OCI-LY3 (cell line): ENCODE measurements around the gene PAQR9.

Source experiments
- H2AFZ ChIP-seq: fragments of 200-600, 300-600 bp; shearing (Covaris generic); 2 replicates; pipeline ENCODE4 v1.6.0; 2014; ENCODE audit warnings: antibody characterized with exemption, low read depth, low read length
- H3K27ac ChIP-seq: fragments of 200-600, 300-600 bp; sonication (generic); 2 replicates; pipeline ENCODE4 v1.5.1; 2014; ENCODE audit warnings: mild to moderate bottlenecking, low read length, moderate library complexity, mixed read lengths
- H3K27me3 ChIP-seq: fragments of 200-600, 300-600 bp; sonication (generic); 2 replicates; pipeline ENCODE4 v1.6.1; 2014; ENCODE audit warnings: low read depth, low read length, mixed read lengths
- H3K36me3 ChIP-seq: fragments of 200-600, 300-600 bp; sonication (generic); replicated peaks from 2 replicates; pipeline ENCODE3; 2014; ENCODE audit warnings: low read depth, low read length, mixed read lengths
- H3K4me1 ChIP-seq: fragments of 300-600, 200-600 bp; sonication (generic); 2 replicates; pipeline ENCODE4 v1.6.1; 2014; ENCODE audit warnings: low read length, mixed read lengths
- H3K4me2 ChIP-seq: fragments of 200-600, 300-600 bp; sonication (generic); 2 replicates; pipeline ENCODE4 v1.6.1; 2014; ENCODE audit warnings: low read length, mixed read lengths
- H3K4me3 ChIP-seq: fragments of 300-600, 200-600 bp; sonication (generic); 2 replicates; pipeline ENCODE4 v1.5.1; 2014; ENCODE audit warnings: antibody characterized with exemption, mild to moderate bottlenecking, low read length, moderate library complexity
- H3K79me2 ChIP-seq: fragments of 300-600, 200-600 bp; shearing (Covaris generic); 2 replicates; pipeline ENCODE4 v1.6.1; 2014; ENCODE audit warnings: mild to moderate bottlenecking, low read length, mixed read lengths
- H3K9ac ChIP-seq: fragments of 300-600, 200-600 bp; shearing (Covaris generic); 2 replicates; pipeline ENCODE4 v1.6.0; 2014; ENCODE audit warnings: mild to moderate bottlenecking, low read length, moderate library complexity
- H3K9me3 ChIP-seq: fragments of 200-600, 300-600 bp; shearing (Covaris generic); 2 replicates; pipeline ENCODE4 v1.6.1; 2014; ENCODE audit warnings: low read length, mixed read lengths; ENCODE audit not compliant: insufficient read depth
- H4K20me1 ChIP-seq: fragments of 200-600, 300-600 bp; sonication (generic); 2 replicates; pipeline ENCODE4 v1.6.1; 2016; ENCODE audit warnings: low read length, mixed read lengths; ENCODE audit not compliant: insufficient read depth
- EZH2phosphoT487 ChIP-seq: fragments of 200-600 bp; shearing (Covaris generic); IDR thresholded peaks from 2 replicates; pipeline ENCODE4 v1.6.1; 2018; ENCODE audit warnings: antibody characterized with exemption, mixed run types, low read depth
- TF ChIP-seq, protein P1 (sequence below): fragments of 200-600, 300-600 bp; sonication (generic); IDR thresholded peaks from 2 replicates; pipeline ENCODE4 v1.5.1; 2014; ENCODE audit warnings: antibody characterized with exemption, low read length, low read depth

Gene PAQR9

DNA sequence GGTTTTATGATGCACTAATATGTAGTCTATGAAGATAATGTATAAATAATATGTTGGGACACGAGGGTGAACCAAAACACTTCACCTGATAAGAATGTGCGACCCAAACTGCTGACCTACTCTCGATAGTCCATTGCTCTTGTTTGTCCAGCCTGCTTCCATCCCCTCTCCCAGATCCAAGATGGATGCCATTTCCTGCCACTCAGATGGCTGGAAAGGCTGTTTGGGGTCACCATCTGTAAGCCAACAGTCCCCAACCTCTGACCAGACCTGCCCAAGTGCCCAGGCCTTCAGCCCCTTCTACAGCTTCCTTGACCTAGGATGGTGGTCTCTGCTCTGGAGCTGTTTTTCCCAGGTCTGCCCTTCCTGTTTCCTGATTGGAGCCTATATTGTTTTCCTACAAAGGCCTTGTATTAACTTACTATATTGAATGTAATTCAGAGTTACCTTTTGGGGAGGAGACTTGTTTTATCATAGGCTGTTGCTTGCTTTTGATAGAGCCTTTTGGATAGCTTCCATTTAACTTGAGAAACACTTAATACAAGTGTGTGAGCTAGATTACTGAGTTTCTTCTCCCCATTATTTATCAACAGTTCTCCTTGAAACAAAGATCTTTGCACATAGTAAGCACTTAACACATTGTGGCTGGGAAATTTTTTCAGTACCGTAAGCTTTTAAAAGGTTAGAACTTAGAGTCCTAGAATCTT is 5.0 kb upstream of the PAQR9 start:
- peaks cover 10% of the 10 kb centered on the region for H3K27me3 ChIP-seq
- no peak overlapping the region for H3K27ac ChIP-seq
- H3K9me3 ChIP-seq = no peaks in the 10 kb centered on the region
- no peaks in the 10 kb centered on the region for H3K79me2 ChIP-seq
- H3K9ac ChIP-seq = no peak overlapping the region
- no peaks in the 10 kb centered on the region for H4K20me1 ChIP-seq
- H3K4me1 ChIP-seq = no peaks in the 10 kb centered on the region
- no peak for TF ChIP-seq EZH2phosphoT487
- TF ChIP-seq, protein P1, sequence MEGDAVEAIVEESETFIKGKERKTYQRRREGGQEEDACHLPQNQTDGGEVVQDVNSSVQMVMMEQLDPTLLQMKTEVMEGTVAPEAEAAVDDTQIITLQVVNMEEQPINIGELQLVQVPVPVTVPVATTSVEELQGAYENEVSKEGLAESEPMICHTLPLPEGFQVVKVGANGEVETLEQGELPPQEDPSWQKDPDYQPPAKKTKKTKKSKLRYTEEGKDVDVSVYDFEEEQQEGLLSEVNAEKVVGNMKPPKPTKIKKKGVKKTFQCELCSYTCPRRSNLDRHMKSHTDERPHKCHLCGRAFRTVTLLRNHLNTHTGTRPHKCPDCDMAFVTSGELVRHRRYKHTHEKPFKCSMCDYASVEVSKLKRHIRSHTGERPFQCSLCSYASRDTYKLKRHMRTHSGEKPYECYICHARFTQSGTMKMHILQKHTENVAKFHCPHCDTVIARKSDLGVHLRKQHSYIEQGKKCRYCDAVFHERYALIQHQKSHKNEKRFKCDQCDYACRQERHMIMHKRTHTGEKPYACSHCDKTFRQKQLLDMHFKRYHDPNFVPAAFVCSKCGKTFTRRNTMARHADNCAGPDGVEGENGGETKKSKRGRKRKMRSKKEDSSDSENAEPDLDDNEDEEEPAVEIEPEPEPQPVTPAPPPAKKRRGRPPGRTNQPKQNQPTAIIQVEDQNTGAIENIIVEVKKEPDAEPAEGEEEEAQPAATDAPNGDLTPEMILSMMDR = no peak
- no peak overlapping the region for H3K4me3 ChIP-seq
- no peaks in the 10 kb centered on the region for H3K36me3 ChIP-seq
- H3K4me2 ChIP-seq = no peak overlapping the region
- no peak overlapping the region for H2AFZ ChIP-seq

DNA sequence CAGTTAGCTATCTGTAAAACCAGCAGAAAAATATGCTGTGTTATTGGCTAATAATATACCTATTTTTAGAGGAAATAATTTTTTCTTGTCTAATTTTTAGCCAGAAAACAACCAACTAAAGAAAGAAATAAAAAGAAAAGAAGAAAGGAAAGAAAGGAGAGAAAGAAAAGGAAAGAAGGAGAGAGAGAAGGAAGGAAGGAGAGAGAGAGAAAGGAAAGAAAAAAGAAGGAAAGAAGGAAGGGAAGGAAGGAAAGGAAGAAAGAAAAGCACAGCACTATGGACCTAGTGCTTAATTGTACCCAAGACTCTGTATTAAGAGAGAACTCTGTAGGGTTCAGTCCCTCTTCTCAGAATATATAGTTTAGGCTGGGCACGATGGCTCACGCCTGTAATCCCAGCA is 3.3 kb upstream of the PAQR9 start:
- Histone ChIP-seq H3K27me3 (peaks cover 19% of the 10 kb centered on the region), H3K9ac (no peak overlapping the region), H3K27ac (no peak overlapping the region), H3K4me1 (no peaks in the 10 kb centered on the region), H4K20me1 (no peaks in the 10 kb centered on the region), H3K4me2 (no peak overlapping the region), H3K9me3 (no peaks in the 10 kb centered on the region), H3K36me3 (no peaks in the 10 kb centered on the region), H3K4me3 (no peak overlapping the region), H3K79me2 (no peaks in the 10 kb centered on the region), H2AFZ (no peak overlapping the region)
- TF ChIP-seq EZH2phosphoT487 = no peak
- TF ChIP-seq, protein P1 = no peak

DNA sequence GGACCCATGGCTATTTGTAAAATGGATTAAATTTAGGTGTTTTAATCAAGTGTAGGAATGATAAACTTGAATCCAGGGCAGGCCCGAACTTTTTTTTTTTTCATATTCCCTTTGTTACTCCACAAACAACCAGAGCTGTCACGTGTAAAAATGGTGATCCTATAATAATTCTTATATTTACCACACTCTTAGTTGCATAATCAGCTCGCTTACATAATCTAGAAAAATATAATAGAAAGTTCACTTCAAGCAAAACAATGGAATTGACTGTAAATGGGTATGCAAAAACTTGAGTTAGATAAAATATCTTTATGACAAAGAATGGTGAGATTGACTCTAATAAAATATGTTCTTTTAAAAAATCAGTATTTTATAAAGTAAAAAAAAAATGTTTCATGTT is 2.1 kb upstream of the PAQR9 start:
- no peak overlapping the region for H3K4me3 ChIP-seq
- H3K9ac ChIP-seq = no peak overlapping the region
- peaks cover 25% of the 10 kb centered on the region for H3K27me3 ChIP-seq
- no peak overlapping the region for H3K27ac ChIP-seq
- no peaks in the 10 kb centered on the region for H4K20me1 ChIP-seq
- no peaks in the 10 kb centered on the region for H3K4me1 ChIP-seq
- H3K36me3 ChIP-seq = no peaks in the 10 kb centered on the region
- no peaks in the 10 kb centered on the region for H3K79me2 ChIP-seq
- TF ChIP-seq, protein P1 = no peak
- TF ChIP-seq EZH2phosphoT487 = no peak
- H3K9me3 ChIP-seq = no peaks in the 10 kb centered on the region
- no peak overlapping the region for H3K4me2 ChIP-seq
- no peak overlapping the region for H2AFZ ChIP-seq

DNA sequence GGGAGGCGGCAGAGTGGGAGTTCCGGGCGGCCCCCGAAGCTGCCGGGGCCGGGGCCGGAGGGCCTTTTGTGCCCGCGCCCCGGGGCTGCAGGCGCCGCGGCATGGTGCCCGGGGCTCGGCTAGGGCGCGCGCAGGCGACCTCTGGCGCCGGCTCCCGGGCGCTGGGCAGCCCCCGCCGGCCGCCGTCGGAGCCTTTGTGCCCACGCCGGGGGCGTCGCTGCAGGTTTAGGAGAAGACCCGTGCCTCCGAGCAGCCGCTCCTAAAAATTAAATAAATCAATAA is 299 bp downstream of the PAQR9 start:
- peak overlapping the region; percentile 63 for H3K4me2 ChIP-seq
- peak overlapping the region; percentile 79 for H3K4me3 ChIP-seq
- peaks cover 34% of the 10 kb centered on the region for H3K27me3 ChIP-seq
- H3K9me3 ChIP-seq = no peaks in the 10 kb centered on the region
- H3K4me1 ChIP-seq = no peaks in the 10 kb centered on the region
- H3K79me2 ChIP-seq = no peaks in the 10 kb centered on the region
- H3K27ac ChIP-seq = no peak overlapping the region
- H4K20me1 ChIP-seq = no peaks in the 10 kb centered on the region
- H3K9ac ChIP-seq = no peak overlapping the region
- no peaks in the 10 kb centered on the region for H3K36me3 ChIP-seq
- H2AFZ ChIP-seq = no peak overlapping the region
- TF ChIP-seq, protein P1 = no peak
- no peak for TF ChIP-seq EZH2phosphoT487
